GM12878 (cell line): ENCODE data around the gene ACOT12. TPM values are rescaled to one million over a fixed set of nuclear protein-coding genes. Genes with fewer than 3 reads are reported as not detected.

Experiments
- ATAC-seq: fragments of 200-7000 bp; cut with Tn5 transposase; 3 replicates; pipeline ENCODE4 v1.9.1; 2020; ENCODE audit warnings: mild to moderate bottlenecking, moderate library complexity
- BruUV-seq: library from RNA; stranded (reverse); fragments of 400-500 nt; replicated peaks from 2 replicates; lab custom pipeline; 2021; lab: Mats Ljungman, UMichigan
- CTCF ChIA-PET: fragments of 300-600 bp; sonication (Branson Sonifier 250); formaldehyde crosslinking; extraction: SDS; loops from one replicate; lab custom pipeline; 2021; ENCODE audit warnings: inconsistent platforms; lab: Yijun Ruan, JAX
- POLR2A ChIA-PET: fragments of 350-600 bp; formaldehyde crosslinking; extraction: SDS; loops from one replicate; lab custom pipeline; 2021; ENCODE audit warnings: inconsistent platforms; lab: Charles Lee
- RAD21 ChIA-PET: fragments of 300-600 bp; sonication (Branson Sonifier 250); formaldehyde crosslinking; loops from one replicate; lab custom pipeline; 2023; ENCODE audit warnings: antibody characterized with exemption; ENCODE audit not compliant: unreplicated experiment; lab: Charles Lee
- SMC1A ChIA-PET: fragments of 300-600 bp; sonication (Branson Sonifier 250); formaldehyde crosslinking; loops from one replicate; lab custom pipeline; 2023; ENCODE audit not compliant: unreplicated experiment, uncharacterized antibody; lab: Charles Lee
- DNase-seq: peaks from one replicate; pipeline ENCODE4 v3.0.0-alpha.2; 2011; ENCODE audit warnings: low read depth, low spot score
- FAIRE-seq: peaks from 3 replicates; lab custom pipeline; 2011; peaks lifted over from hg19 to GRCh38; lab: Jason Lieb, UNC
- H2AFZ ChIP-seq: 2 replicates; pipeline ENCODE4 v1.6.0; 2011; ENCODE audit warnings: low read depth, low read length, control low read depth; ENCODE audit not compliant: control insufficient read depth
- H3K27ac ChIP-seq: 2 replicates; pipeline ENCODE4 v1.5.1; 2011; ENCODE audit warnings: control low read depth; ENCODE audit not compliant: control insufficient read depth, insufficient read depth
- H3K27me3 ChIP-seq, 2 experiments: replicated peaks in 1 of 2; 2 replicates each; pipeline versions ENCODE4 v1.6.0 to v1.6.1; 2011; ENCODE audit warnings: low read length in 1 of 2; ENCODE audit not compliant: control insufficient read depth in 2 of 2, insufficient read depth in 2 of 2
- H3K36me3 ChIP-seq, 2 experiments: 2 replicates each; pipeline ENCODE4 v1.5.1; 2011; ENCODE audit warnings: low read length in 1 of 2; ENCODE audit not compliant: control insufficient read depth in 2 of 2, insufficient read depth in 2 of 2
- H3K4me1 ChIP-seq: 2 replicates; pipeline ENCODE4 v1.6.1; 2011; ENCODE audit warnings: mild to moderate bottlenecking, low read length, moderate library complexity, mixed read lengths; ENCODE audit not compliant: control insufficient read depth, insufficient read depth
- H3K4me2 ChIP-seq: 2 replicates; pipeline ENCODE4 v1.6.0; 2011; ENCODE audit warnings: control low read depth; ENCODE audit not compliant: control insufficient read depth, insufficient read depth
- H3K4me3 ChIP-seq: fragments of 200-600 bp; sonication (generic); 2 replicates; pipeline ENCODE4 v1.5.1; 2016
- H3K79me2 ChIP-seq: 2 replicates; pipeline ENCODE4 v1.6.0; 2011; ENCODE audit warnings: low read length; ENCODE audit not compliant: control insufficient read depth, insufficient read depth
- H3K9ac ChIP-seq: 2 replicates; pipeline ENCODE4 v1.8.0; 2011; ENCODE audit warnings: low read length, control low read depth, mixed read lengths; ENCODE audit not compliant: control insufficient read depth, insufficient read depth
- H3K9me3 ChIP-seq: replicated peaks from 3 replicates; pipeline ENCODE4 v1.5.1; 2011; ENCODE audit warnings: mild to moderate bottlenecking, low read length; ENCODE audit not compliant: control insufficient read depth, insufficient read depth
- H4K20me1 ChIP-seq: 2 replicates; pipeline ENCODE4 v1.6.0; 2011; ENCODE audit not compliant: control insufficient read depth, insufficient read depth
- CBFB ChIP-seq: IDR thresholded peaks from 2 replicates; pipeline ENCODE4 v1.6.1; 2016; ENCODE audit warnings: antibody characterized with exemption, low read depth
- E2F8 ChIP-seq: fragments of 450-650 bp; IDR thresholded peaks from 2 replicates; pipeline ENCODE4 v1.6.1; 2018; ENCODE audit warnings: mild to moderate bottlenecking, low read depth, moderate library complexity; ENCODE audit not compliant: partially characterized antibody
- ELK1 ChIP-seq: IDR thresholded peaks from 2 replicates; pipeline ENCODE4 v1.6.1; 2012; ENCODE audit warnings: low read depth, low read length, improper control_type of control experiment
- EZH2 ChIP-seq: IDR thresholded peaks from 2 replicates; pipeline ENCODE4 v1.6.1; 2012; ENCODE audit warnings: low read depth, mild to moderate bottlenecking, control low read depth, inconsistent platforms, low read length, borderline replicate concordance; ENCODE audit not compliant: control insufficient read depth
- HCFC1 ChIP-seq: fragments of 150-350 bp; IDR thresholded peaks from 2 replicates; pipeline ENCODE4 v1.6.1; 2014; ENCODE audit warnings: low read length
- HDGF ChIP-seq: fragments of 450-650 bp; IDR thresholded peaks from 2 replicates; pipeline ENCODE4 v1.6.1; 2016; ENCODE audit warnings: antibody characterized with exemption
- HSF1 ChIP-seq: fragments of 150-350 bp; IDR thresholded peaks from 2 replicates; pipeline ENCODE4 v1.6.1; 2014; ENCODE audit warnings: mild to moderate bottlenecking, low read depth, low read length
- IRF3 ChIP-seq: fragments of 450-650 bp; IDR thresholded peaks from 2 replicates; pipeline ENCODE4 v1.6.1; 2014; ENCODE audit warnings: mild to moderate bottlenecking
- LARP7 ChIP-seq: fragments of 450-650 bp; IDR thresholded peaks from 2 replicates; pipeline ENCODE4 v1.6.1; 2017; ENCODE audit warnings: mild to moderate bottlenecking
- NR2C1 ChIP-seq: fragments of 450-650 bp; IDR thresholded peaks from 2 replicates; pipeline ENCODE4 v1.6.1; 2017; ENCODE audit warnings: antibody characterized with exemption, mild to moderate bottlenecking, moderate library complexity
- RAD51 ChIP-seq: fragments of 450-650 bp; IDR thresholded peaks from 2 replicates; pipeline ENCODE4 v1.6.1; 2016; ENCODE audit warnings: moderate library complexity, mild to moderate bottlenecking, inconsistent platforms
- SIX5 ChIP-seq: IDR thresholded peaks from 2 replicates; pipeline ENCODE4 v1.6.1; 2011; ENCODE audit warnings: mild to moderate bottlenecking, low read depth, low read length, moderate library complexity; ENCODE audit not compliant: severe bottlenecking
- SUPT20H ChIP-seq: IDR thresholded peaks from 2 replicates; pipeline ENCODE4 v1.6.1; 2011; ENCODE audit warnings: low read depth, mild to moderate bottlenecking, low read length, moderate library complexity, borderline replicate concordance; ENCODE audit not compliant: control insufficient read depth
- TAF1 ChIP-seq: IDR thresholded peaks from 2 replicates; pipeline ENCODE4 v1.6.1; 2011; ENCODE audit warnings: mild to moderate bottlenecking, low read depth, low read length, borderline replicate concordance
- WRNIP1 ChIP-seq: IDR thresholded peaks from 2 replicates; pipeline ENCODE4 v1.6.1; 2011; ENCODE audit warnings: low read depth, low read length, improper control_type of control experiment, borderline replicate concordance
- ZNF217 ChIP-seq: fragments of 450-650 bp; IDR thresholded peaks from 2 replicates; pipeline ENCODE4 v1.6.1; 2017; ENCODE audit warnings: antibody characterized with exemption, mild to moderate bottlenecking
- ZNF24 ChIP-seq: fragments of 450-650 bp; IDR thresholded peaks from 2 replicates; pipeline ENCODE4 v1.6.1; 2017; ENCODE audit warnings: antibody characterized with exemption, mild to moderate bottlenecking
- WGBS: methylation state at CpG from one replicate; pipeline ENCODE4 v1.1.6; 2016; ENCODE audit warnings: low lambda C conversion rate; ENCODE audit not compliant: insufficient replicate concordance, insufficient coverage; ENCODE audit errors: missing lambda C conversion rate; 5-methylcytosine and 5-hydroxymethylcytosine counted together
- in situ Hi-C: fragments of 300-500 bp; cut with MboI; formaldehyde crosslinking; loops from 9 replicates; pipeline ENCODE4 v1.14.3; 2018; ENCODE audit warnings: mixed read lengths
- intact Hi-C: fragments of 100-400 bp; cut with micrococcal nuclease; formaldehyde crosslinking; loops from one replicate; pipeline ENCODE4 v1.14.2; 2022; ENCODE audit not compliant: unreplicated experiment
- polyA plus RNA-seq, 11 experiments: library from polyadenylated mRNA; depleted of rRNA in 4 of 11; unstranded in 6 of 11; stranded (reverse) in 5 of 11; fragments of >200 nt; fragmentation: Nextera tagmentation in 4 of 11; fragmentation: Illumina TruSeq in 1 of 11; extraction: Ambion mirVana in 4 of 11; extraction: Trizol in 1 of 11; gene quantifications; 1 replicate in 1 of 11; 2 replicates in 10 of 11; pipeline versions ENCODE4 v1.2.1 to v1.2.3, GENCODE V29; 2011 to 2016; ENCODE audit warnings: inconsistent platforms in 2 of 11, missing spikeins in 2 of 11, low read depth in 1 of 11
- total RNA-seq, 4 experiments: library from RNA; depleted of rRNA in 3 of 4; stranded (reverse); fragments of >200 nt in 3 of 4; fragmentation: Illumina TruSeq in 1 of 4; extraction: Trizol in 1 of 4; gene quantifications; 2 replicates each; pipeline versions ENCODE4 v1.2.1 to v1.2.3, GENCODE V29; 2013 to 2021

Gene ACOT12
- total and polyA plus RNA-seq, 10 of the 15 experiments (the other 5 are each of a cell fraction or from before 2014, with no cell fraction given) = 0.08 TPM; not detected in 9

GRCh38 chr5:81301271-81302015 lies 92.5 kb downstream of the ACOT12 start, which contains the start of gene ZCCHC9:
Gene ZCCHC9, plus strand, starts transcription at chr5:81301587. Its CDS starts 3,171 bp downstream, at chr5:81304758.
- Histone ChIP-seq H3K79me2 (peaks cover 10% of the 10 kb centered on the region), H3K27me3 (no peaks in the 10 kb centered on the region), H3K36me3 (no peaks in the 10 kb centered on the region), H3K4me1 (peaks cover 8% of the 10 kb centered on the region), H2AFZ (peak within 1 kb of the TSS; percentile 86), H3K4me3 (peak within 1 kb of the TSS; percentile 76), H3K27ac (peak within 1 kb of the TSS; percentile 77), H4K20me1 (no peaks in the 10 kb centered on the region), H3K4me2 (peak within 1 kb of the TSS; percentile 64), H3K9ac (peak within 1 kb of the TSS; percentile 80), H3K9me3 (no peaks in the 10 kb centered on the region)
- FAIRE-seq (peak; percentile 84), ATAC-seq (peak; percentile 92), DNase-seq (peak; percentile 79)
- WGBS = 2% methylated on average over 52 of the region's 54 CpGs
- intact Hi-C loops (loop anchor here (5.0 kb wide), 1 partner anchor 614 kb away; no protein-coding TSS in a partner anchor), in situ Hi-C loops (no loop called here)
- ChIA-PET CTCF (interaction anchor here (0.9 to 5.6 kb wide), 13 partner anchors 13 to 924 kb away, joined by 3 to 40 read pairs (median 11); no protein-coding TSS in a partner anchor), POLR2A (interaction anchor here (0.7 to 1.1 kb wide), 5 partner anchors 13 to 90 kb away, joined by 3 to 4 read pairs (median 3); no protein-coding TSS in a partner anchor), RAD21 (interaction anchor here (0.7 to 1.5 kb wide), 2 partner anchors 124 to 821 kb away, joined by 4 read pairs; no protein-coding TSS in a partner anchor), SMC1A (interaction anchor here (1.0 to 1.3 kb wide), 2 partner anchors 863 to 869 kb away, joined by 3 to 5 read pairs; no protein-coding TSS in a partner anchor)
- BruUV-seq = TSS peak; percentile 79
- TF ChIP-seq RAD51 (no peak), TAF1 (peak; percentile 81; the same call in 1 of the 2 replicates), CBFB (peak; percentile 87), SUPT20H (no peak), ELK1 (peak; percentile 86), SIX5 (peak; percentile 48), WRNIP1 (no peak; the same call in 1 of the 2 replicates), ZNF24 (0 out of 2 replicates have a peak, but pooled peaks have one; percentile 21), HCFC1 (peak; percentile 66), IRF3 (0 out of 2 replicates have a peak, but pooled peaks have one; percentile 41), E2F8 (peak; percentile 79), HDGF (peak; percentile 90), HSF1 (no peak), EZH2 (no peak), LARP7 (peak; percentile 82; the same call in 1 of the 2 replicates), NR2C1 (peak; percentile 92), ZNF217 (no peak)
